Coronary artery (tissue), 2 donors: Measurements from ENCODE around the gene ASMTL.
"Not testable (repeated sequence)": the region's sequence is repeated elsewhere in the genome, so short reads cannot be mapped to it uniquely, and the experiment has no call there.

Experiments
- DNase-seq: peaks from one replicate; pipeline ENCODE4 v3.0.0-alpha.2; 2017; ENCODE audit warnings: low spot score
- H3K27ac ChIP-seq, 2 donors: fragments of 200-600 bp; sonication (generic); one replicate each; pipeline ENCODE4 v1.5.1; 2016 to 2019
- H3K4me3 ChIP-seq: fragments of 200-600 bp; sonication (generic); 2 replicates; pipeline ENCODE4 v1.5.1; 2016; ENCODE audit warnings: mild to moderate bottlenecking, moderate library complexity
- TF ChIP-seq, protein P1 (sequence below): fragments of 200-600 bp; sonication (generic); IDR thresholded peaks from one replicate; pipeline ENCODE4 v1.5.1; 2019; ENCODE audit warnings: antibody characterized with exemption

The ASMTL gene

DNA sequence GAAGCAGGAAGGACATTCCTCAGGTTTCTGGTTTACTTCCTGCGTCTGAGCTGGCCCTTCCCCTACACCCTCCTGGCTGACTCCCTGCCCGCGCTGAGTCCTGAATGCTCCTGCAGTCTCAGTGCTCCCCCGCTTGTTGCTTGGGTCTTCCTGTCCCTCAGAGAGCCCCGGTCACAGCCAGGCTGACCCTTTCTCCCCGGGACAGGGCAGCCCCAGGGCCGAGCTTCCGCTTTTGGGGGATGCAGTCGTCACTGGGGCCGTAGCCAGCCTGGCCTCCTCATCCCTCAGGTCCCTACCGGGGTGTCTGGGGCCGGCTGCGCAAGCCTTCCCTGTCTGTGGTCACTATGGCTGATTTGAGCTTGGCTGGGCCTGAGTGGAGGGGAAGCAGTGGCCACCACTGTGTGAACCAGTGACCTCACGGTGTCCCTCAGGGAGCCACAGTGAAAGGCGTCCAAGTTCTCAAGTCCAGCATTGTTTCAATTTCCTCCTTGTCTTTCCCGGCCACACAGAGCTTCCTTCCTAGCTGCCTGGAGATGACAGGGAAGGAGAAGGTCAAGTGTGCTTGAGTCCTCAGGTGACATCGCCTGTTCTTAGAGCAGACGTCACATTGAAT is 34.1 kb upstream of the ASMTL start:
- TF ChIP-seq, protein P1, sequence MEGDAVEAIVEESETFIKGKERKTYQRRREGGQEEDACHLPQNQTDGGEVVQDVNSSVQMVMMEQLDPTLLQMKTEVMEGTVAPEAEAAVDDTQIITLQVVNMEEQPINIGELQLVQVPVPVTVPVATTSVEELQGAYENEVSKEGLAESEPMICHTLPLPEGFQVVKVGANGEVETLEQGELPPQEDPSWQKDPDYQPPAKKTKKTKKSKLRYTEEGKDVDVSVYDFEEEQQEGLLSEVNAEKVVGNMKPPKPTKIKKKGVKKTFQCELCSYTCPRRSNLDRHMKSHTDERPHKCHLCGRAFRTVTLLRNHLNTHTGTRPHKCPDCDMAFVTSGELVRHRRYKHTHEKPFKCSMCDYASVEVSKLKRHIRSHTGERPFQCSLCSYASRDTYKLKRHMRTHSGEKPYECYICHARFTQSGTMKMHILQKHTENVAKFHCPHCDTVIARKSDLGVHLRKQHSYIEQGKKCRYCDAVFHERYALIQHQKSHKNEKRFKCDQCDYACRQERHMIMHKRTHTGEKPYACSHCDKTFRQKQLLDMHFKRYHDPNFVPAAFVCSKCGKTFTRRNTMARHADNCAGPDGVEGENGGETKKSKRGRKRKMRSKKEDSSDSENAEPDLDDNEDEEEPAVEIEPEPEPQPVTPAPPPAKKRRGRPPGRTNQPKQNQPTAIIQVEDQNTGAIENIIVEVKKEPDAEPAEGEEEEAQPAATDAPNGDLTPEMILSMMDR = no peak
- H3K27ac ChIP-seq = no peak overlapping the region
- no peak overlapping the region for H3K4me3 ChIP-seq
- DNase-seq = peak; percentile 71

DNA sequence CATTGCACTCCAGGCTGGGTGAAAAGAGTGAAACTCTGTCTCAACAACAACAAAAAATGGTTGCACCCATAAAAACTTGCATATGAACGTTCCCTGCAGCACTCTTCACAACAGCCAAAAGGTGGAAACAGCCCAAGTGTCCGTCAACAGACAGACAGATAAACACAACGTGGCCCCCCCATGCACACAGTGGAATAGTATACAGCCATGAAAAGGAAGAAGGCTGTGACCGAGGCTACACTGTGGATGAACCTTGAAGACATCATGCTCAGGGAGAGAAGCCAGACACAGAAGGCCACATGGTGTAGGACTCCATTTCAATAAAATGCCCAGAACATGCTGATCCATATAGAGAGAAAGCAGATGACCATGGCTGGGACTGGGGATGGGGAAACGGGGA is 33.5 kb upstream of the ASMTL start:
- Histone ChIP-seq H3K27ac (peak overlapping the region in 1 of 2 donors; percentile 28), H3K4me3 (no peak overlapping the region)
- TF ChIP-seq, protein P1 = no peak
- peak; percentile 29 for DNase-seq

DNA sequence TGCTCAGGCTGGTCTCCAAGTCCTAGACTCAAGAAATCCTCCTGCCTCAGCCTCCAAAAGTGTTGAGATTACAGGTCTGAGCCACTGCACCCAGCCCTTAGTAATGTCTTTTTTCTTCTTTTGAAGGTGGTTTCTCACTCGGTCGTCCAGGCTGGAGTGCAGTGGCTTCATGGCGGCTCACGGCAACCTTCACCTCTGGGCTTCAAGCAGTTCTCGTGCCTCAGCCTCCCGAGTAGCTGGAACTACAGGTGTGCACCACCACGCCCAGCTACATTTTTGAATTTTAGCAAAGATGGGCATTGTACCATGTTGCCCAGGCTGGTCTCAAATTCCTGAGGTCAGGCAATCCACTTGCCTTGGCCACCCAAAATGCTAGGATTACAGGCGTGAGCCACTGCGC is 32.3 kb upstream of the ASMTL start:
- H3K27ac ChIP-seq = no peak overlapping the region
- no peak overlapping the region for H3K4me3 ChIP-seq
- DNase-seq = peak; percentile 17
- TF ChIP-seq, protein P1 = no peak

DNA sequence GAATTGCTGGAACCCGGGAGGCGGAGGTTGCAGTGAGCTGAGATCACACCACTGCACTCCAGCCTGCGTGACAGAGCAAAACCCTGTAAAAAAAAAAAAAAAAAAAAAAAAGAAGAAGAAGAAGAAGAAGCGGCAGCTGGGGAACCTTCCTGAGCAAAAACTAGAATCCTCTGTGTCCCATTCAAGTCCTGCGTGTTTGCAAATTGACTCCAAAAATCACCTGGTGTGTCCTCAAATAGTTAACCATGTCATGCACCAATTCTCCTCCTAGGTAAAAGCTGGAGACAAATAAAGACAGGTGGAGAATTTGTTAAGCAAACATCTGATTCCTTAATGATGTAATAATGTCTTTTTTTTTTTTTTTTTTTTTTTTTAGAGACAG is 31.9 kb upstream of the ASMTL start:
- Histone ChIP-seq H3K27ac (no peak overlapping the region), H3K4me3 (no peak overlapping the region)
- TF ChIP-seq, protein P1 = no peak
- DNase-seq = no peak

DNA sequence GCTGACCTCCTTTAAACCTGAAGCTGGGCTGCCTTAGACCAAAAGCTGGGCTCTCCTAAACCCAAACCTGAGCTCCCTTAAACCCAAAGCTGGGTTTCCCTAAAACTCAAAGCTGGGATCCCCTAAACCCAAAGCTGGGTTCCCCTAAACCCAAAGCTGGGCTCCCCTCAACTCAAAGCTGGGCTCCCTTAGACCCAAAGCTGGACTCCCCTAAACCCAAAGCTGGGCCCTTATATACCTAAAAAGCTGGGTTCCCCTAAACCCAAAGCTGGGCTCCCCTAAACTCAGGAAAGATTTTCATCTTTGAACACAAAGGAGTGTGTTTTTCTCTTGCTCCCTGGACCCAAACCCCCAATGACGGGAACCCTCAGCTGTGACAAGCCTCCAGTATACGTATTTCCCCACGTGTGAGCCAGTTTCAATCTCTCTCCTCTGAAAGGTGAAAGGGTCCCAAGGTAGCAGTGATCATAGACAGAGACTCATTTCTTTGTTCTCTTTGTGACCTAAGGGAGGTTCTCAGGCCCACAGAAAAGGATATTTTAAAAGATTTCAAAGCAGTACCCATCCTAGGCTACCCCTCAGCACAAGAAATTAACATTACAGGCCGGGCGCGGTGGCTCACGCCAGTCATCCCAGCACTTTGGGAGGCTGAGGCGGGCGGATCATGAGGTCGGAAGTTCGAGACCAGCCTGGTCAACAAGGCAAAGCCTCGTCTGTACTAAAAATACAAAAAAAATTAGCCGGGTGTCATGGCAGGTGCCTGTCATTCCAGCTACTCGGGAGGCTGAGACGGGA is 31.3 kb upstream of the ASMTL start:
- peak; percentile 49 for DNase-seq
- TF ChIP-seq, protein P1 = no peak
- Histone ChIP-seq H3K27ac (no peak overlapping the region), H3K4me3 (no peak overlapping the region)

DNA sequence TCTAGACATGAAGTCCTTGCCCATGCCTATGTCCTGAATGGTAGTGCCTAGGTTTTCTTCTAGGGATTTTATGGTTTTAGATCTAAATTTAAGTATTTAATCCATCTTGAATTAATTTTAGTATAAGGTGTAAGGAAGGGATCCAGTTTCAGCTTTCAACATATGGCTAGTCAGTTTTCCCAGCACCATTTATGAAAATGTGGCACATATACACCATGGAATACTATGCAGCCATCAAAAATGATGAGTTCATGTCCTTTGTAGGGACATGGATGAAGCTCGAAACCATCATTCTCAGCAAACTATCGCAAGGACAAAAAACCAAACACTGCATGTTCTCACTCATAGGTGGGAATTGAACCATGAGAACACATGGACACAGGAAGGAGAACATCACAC is 29.8 kb upstream of the ASMTL start:
- not testable (repeated sequence) for H3K27ac ChIP-seq, H3K4me3 ChIP-seq, DNase-seq

DNA sequence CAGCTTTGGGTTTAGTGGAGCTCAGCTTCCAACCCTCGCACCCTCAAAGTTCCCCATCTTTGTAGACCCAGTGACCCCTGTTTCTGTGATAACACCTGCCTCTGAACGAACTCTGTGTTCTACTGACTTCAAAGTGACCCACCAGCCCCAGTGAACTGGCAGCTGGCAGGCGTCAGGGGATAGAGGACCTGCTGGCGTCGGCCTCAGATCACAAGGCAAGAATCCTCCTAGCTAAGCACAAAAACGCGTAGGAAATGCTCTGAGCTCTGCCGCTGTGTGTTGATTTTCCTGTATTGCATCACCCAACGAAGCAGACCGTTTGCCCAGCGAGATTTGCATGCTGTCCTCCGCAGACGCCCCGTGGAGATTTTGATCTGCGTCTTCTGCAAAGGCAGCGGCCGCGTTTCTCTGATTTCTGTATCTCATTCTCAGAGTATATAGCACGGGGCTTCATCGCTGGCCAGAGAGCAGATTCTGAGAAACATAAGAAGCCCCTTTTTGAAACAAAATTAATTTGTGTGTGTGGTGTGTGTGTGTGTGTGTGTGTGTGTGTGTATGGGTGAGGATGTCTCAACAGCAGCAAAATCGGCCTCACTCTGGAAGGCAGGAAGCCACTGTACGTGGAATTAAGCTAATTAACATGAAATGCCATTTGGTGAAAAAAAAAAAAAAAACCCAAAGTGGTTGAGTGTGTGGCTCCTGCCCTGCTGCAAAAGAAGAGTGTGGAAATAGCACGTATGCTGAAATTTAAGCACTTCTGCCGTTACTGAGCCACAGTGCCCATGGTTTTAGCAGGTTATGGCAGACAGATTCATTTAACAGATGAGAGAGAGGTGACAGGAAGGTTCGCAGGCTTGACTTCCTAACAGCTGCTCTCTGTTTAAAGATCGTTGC is 29.2 kb upstream of the ASMTL start:
- H3K4me3 ChIP-seq = no peak overlapping the region
- peak overlapping the region; percentile 18 to 45 for H3K27ac ChIP-seq
- peak; percentile 72 for DNase-seq
- TF ChIP-seq, protein P1 = no peak
